Heart left ventricle (tissue), 13 donors: ENCODE measurements around the gene RPA1.

ENCODE experiments used
- CTCF ChIP-seq, 12 donors: fragments of 200-600 bp; sonication (generic) in 4 of 12; IDR thresholded peaks; one replicate each; pipeline versions ENCODE4 v1.5.0 to v1.8.0; 2018 to 2022; ENCODE audit warnings: antibody characterized with exemption in 12 of 12, mild to moderate bottlenecking in 5 of 12
- POLR2A ChIP-seq, 2 donors: fragments of 450-650 bp; IDR thresholded peaks; one replicate each; pipeline ENCODE4 v1.6.1; 2017; ENCODE audit warnings: antibody characterized with exemption in 2 of 2, mild to moderate bottlenecking in 2 of 2, moderate library complexity in 2 of 2
- donor health status: ischemic (EF 13 %, LVEDD 7.1; RV severe dilation, severe dysfunction).
- donor health status: DM: no; HTN: yes; CAD: no.
- donor health status: DM: no; HTN: no; CAD: no.
- donor health status: ischemic (EF 25% LVEDD 6.9; RV normal size, moderate dysfunction).
- donor health status: ischemic (EF 25% LVEDD 5.7; RV mildly dilated, moderate dysfunction).
- donor health status: ischemic (EF 35%, LVEDD 5.7; RV mildly dilated, moderate dysfunction).
- donor health status: nonischemic (EF 11% LVEDD 7.7; RV severe dilation, severe dysfunction).
- donor health status: DM: yes; HTN: yes; CAD: no.
- donor health status: PGD.
- donor health status: ischemic (EF 29% LVEDD 5.4; RV normal size, mild dysfunction).
- donor health status: nonischemic (EF 23%, LVEDD 6.1; RV moderate dilation, normal function).

DNA sequence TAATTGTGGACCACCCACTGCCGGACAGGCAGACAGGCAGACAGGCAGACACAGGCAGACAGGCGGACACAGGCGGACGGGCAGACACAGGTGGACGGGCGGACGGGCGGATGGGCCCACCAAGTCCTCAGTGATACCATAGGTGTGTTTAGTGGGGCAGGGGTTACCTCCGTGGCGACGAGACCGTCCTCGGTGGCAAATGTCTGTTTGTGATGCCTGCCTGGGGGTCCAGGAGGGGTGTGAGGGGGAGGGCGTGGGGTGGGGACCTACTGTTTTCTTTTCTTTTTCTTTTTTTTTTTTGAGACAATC is 118.7 kb downstream of the RPA1 start:
- TF ChIP-seq CTCF (IDR thresholded peaks at IDR 0.05), result no peak
- TF ChIP-seq POLR2A (IDR thresholded peaks at IDR 0.05), result no peak
